Upper lobe of left lung (tissue), 6 donors: ENCODE data around the gene LRRC26. TPM values are rescaled to one million over a fixed set of nuclear protein-coding genes. Genes with fewer than 3 reads are reported as not detected.

Source experiments
- ATAC-seq, 2 donors: fragments of 200-7000 bp; cut with Tn5 transposase; one replicate each; pipeline ENCODE4 v1.9.1; 2022; ENCODE audit warnings: mild to moderate bottlenecking in 2 of 2, moderate library complexity in 2 of 2; ENCODE audit not compliant: low FRiP score in 2 of 2
- DNase-seq, 2 donors: peaks; one replicate each; pipeline ENCODE4 v3.0.0-alpha.2; 2019 to 2020
- H3K27ac ChIP-seq, 4 donors: fragments of 200-600 bp; sonication (generic); one replicate each; pipeline ENCODE4 v1.5.1; 2016 to 2019
- H3K27me3 ChIP-seq, 4 donors: fragments of 200-600 bp; sonication (generic); one replicate each; pipeline ENCODE4 v1.5.1; 2017 to 2019
- H3K36me3 ChIP-seq, 4 donors: fragments of 200-600 bp; sonication (generic); one replicate each; pipeline ENCODE4 v1.5.1; 2016 to 2019
- H3K4me1 ChIP-seq, 4 donors: fragments of 200-600 bp; sonication (generic); one replicate each; pipeline ENCODE4 v1.5.1; 2018 to 2019
- H3K4me3 ChIP-seq, 4 donors: fragments of 200-600 bp; sonication (generic); one replicate each; pipeline ENCODE4 v1.5.1; 2017 to 2019; ENCODE audit warnings: mild to moderate bottlenecking in 2 of 4, moderate library complexity in 1 of 4
- H3K9me3 ChIP-seq, 4 donors: fragments of 200-600 bp; sonication (generic); one replicate each; pipeline ENCODE4 v1.5.1; 2018 to 2019
- CTCF ChIP-seq, 6 experiments: fragments of 450-650 bp in 4 of 6; fragments of 200-600 bp in 2 of 6; sonication (generic) in 2 of 6; IDR thresholded peaks; one replicate each; pipeline ENCODE4 v1.5.1; 2016 to 2019; ENCODE audit warnings: antibody characterized with exemption in 6 of 6
- EP300 ChIP-seq, 4 donors: sonication (generic); formaldehyde crosslinking; IDR thresholded peaks; one replicate each; pipeline ENCODE4 v1.5.1; 2017; ENCODE audit warnings: antibody characterized with exemption in 4 of 4, control low read depth in 2 of 4
- POLR2A ChIP-seq, 4 donors: fragments of 450-650 bp; IDR thresholded peaks; one replicate each; pipeline ENCODE4 v1.5.1; 2016 to 2017; ENCODE audit warnings: antibody characterized with exemption in 4 of 4, mild to moderate bottlenecking in 2 of 4
- POLR2AphosphoS5 ChIP-seq, 2 donors: sonication (generic); formaldehyde crosslinking; IDR thresholded peaks; one replicate each; pipeline ENCODE4 v1.5.1; 2017; ENCODE audit warnings: antibody characterized with exemption in 2 of 2
- WGBS, 2 donors: methylation state at CpG; one replicate each; pipeline ENCODE4 v1.1.5; 2017 to 2018; 5-methylcytosine and 5-hydroxymethylcytosine counted together
- total RNA-seq, 6 donors: library from RNA; depleted of rRNA in 4 of 6; stranded (reverse); fragments of >200 nt in 4 of 6; gene quantifications; one replicate each; pipeline versions ENCODE4 v1.1.0 to v1.2.1, GENCODE V29; 2016 to 2021
- donor health status: DM: no; HTN: no; CAD: no; lungs with moderate emphysema.
- donor health status: DM: no; HTN: yes; CAD: no; lungs with severe emphysema.

Gene LRRC26
- total RNA-seq, 6 donors from 2014 or later: 0.46 to 6.3 (median 1.7) TPM; not detected in 2

- Histone ChIP-seq H3K27ac (no peak overlapping the region), H3K9me3 (no peaks in the 10 kb centered on the region), H3K4me3 (no peak overlapping the region), H3K4me1 (peaks cover 0 to 9% (median 5%) of the 10 kb centered on the region in 4 donors), H3K27me3 (peaks cover 0 to 44% (median 7%) of the 10 kb centered on the region in 4 donors), H3K36me3 (no peaks in the 10 kb centered on the region)
- ATAC-seq: no peak
- TF ChIP-seq POLR2A (IDR thresholded peaks at IDR 0.05): no peak
- TF ChIP-seq EP300 (IDR thresholded peaks at IDR 0.05): no peak
- no peak for TF ChIP-seq CTCF (IDR thresholded peaks at IDR 0.05)
- TF ChIP-seq POLR2AphosphoS5 (IDR thresholded peaks at IDR 0.05): no peak
- DNase-seq: no peak
- 56 to 61% methylated on average over 4 of the region's 4 CpGs for WGBS, 2 donors
These were observed 26.4 kb downstream of the LRRC26 start for GRCh38 chr9:137143459-137143858.

GRCh38 chr9:137141976-137142936 lies 27.6 kb downstream of the LRRC26 start:
- WGBS, 2 donors: 77 to 83% methylated on average over 17 to 21 of the region's 24 CpGs
- ATAC-seq: peak in 1 of 2 donors; percentile 12
- peaks cover 0 to 53% (median 16%) of the 10 kb centered on the region in 4 donors for H3K27me3 ChIP-seq

GRCh38 chr9:137141050-137141810 lies 28.6 kb downstream of the LRRC26 start:
- Histone ChIP-seq H3K27ac (no peak overlapping the region), H3K4me3 (no peak overlapping the region), H3K9me3 (no peaks in the 10 kb centered on the region), H3K27me3 (peaks cover 0 to 56% (median 19%) of the 10 kb centered on the region in 4 donors), H3K4me1 (peaks cover 0 to 13% (median 5%) of the 10 kb centered on the region in 4 donors), H3K36me3 (no peaks in the 10 kb centered on the region)
- WGBS, 2 donors: 76 to 77% methylated on average over 8 to 15 of the region's 17 CpGs
- peak in 1 of 2 donors; percentile 52 for DNase-seq
- ATAC-seq: no peak
- TF ChIP-seq POLR2AphosphoS5 (IDR thresholded peaks at IDR 0.05): no peak
- TF ChIP-seq POLR2A (IDR thresholded peaks at IDR 0.05): no peak
- TF ChIP-seq CTCF (IDR thresholded peaks at IDR 0.05): no peak
- TF ChIP-seq EP300 (IDR thresholded peaks at IDR 0.05): no peak

More at GRCh38 chr9:137141976-137142936, 27.6 kb downstream of the LRRC26 start:
- Histone ChIP-seq H3K9me3 (no peaks in the 10 kb centered on the region), H3K36me3 (no peaks in the 10 kb centered on the region), H3K4me1 (peaks cover 0 to 13% (median 5%) of the 10 kb centered on the region in 4 donors), H3K27ac (no peak overlapping the region), H3K4me3 (no peak overlapping the region)
- no peak for TF ChIP-seq EP300 (IDR thresholded peaks at IDR 0.05)
- no peak for TF ChIP-seq POLR2A (IDR thresholded peaks at IDR 0.05)
- no peak for TF ChIP-seq CTCF (IDR thresholded peaks at IDR 0.05)
- no peak for TF ChIP-seq POLR2AphosphoS5 (IDR thresholded peaks at IDR 0.05)
- peak in 1 of 2 donors; percentile 63 for DNase-seq

GRCh38 chr9:137140151-137141012 lies 29.5 kb downstream of the LRRC26 start:
- Histone ChIP-seq H3K9me3 (no peaks in the 10 kb centered on the region), H3K27me3 (peaks cover 0 to 57% (median 19%) of the 10 kb centered on the region in 4 donors), H3K4me1 (peaks cover 0 to 13% (median 5%) of the 10 kb centered on the region in 4 donors), H3K36me3 (no peaks in the 10 kb centered on the region), H3K4me3 (no peak overlapping the region), H3K27ac (no peak overlapping the region)
- DNase-seq (peak in 1 of 2 donors; percentile 62), ATAC-seq (no peak)
- WGBS, 2 donors: 66 to 74% methylated on average over 18 to 20 of the region's 26 CpGs
- TF ChIP-seq EP300 (IDR thresholded peaks at IDR 0.05): no peak
- TF ChIP-seq POLR2A (IDR thresholded peaks at IDR 0.05): no peak
- TF ChIP-seq CTCF (IDR thresholded peaks at IDR 0.05): no peak
- no peak for TF ChIP-seq POLR2AphosphoS5 (IDR thresholded peaks at IDR 0.05)
